Measurements from ENCODE around the gene FXYD7. TPM values are rescaled to one million over a fixed set of nuclear protein-coding genes. Genes with fewer than 3 reads are reported as not detected.

FXYD7 gene
- total and polyA plus RNA-seq, 2 donors from 2014 or later, result 0.94 TPM; not detected in 1

DNA sequence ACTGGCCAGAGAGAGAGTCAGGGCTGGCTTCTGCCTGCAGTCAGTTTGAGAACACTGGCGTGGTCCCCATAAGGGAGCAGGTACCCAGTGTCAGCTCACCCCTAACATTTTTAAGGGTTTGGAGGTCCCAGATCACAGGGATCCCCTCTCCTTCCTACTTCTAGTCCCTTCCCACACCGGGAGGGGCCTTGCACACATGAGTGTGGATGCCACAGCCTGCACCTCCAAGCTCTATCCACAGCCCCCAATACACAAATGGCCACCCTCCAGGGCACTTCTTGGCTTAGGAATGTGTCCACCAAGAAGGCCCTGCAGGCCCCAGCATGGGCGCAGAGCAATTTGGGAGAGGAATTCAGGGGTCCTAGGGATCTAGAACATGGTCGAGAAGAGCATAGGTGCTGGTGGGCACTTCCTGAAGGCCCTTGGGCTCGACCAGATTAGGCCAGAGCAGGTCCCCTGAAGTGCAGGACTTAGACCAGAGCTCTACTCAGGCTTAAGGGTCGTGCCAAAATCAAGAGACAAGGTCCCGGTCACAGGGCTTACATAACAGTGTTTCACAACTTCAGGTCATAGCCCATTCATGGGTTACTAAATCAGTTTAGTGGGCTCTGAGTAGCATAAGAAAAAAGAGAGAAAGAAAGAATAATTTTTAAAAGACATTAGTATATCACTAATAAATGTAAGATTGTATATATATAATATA is 27.5 kb downstream of the FXYD7 start:
- no peak overlapping the region for H3K4me3 ChIP-seq (ENCODE audit: low read length in 3 of 3)
- intact Hi-C loops (cut with DNase I), result no loop called here
- TF ChIP-seq, protein P1, sequence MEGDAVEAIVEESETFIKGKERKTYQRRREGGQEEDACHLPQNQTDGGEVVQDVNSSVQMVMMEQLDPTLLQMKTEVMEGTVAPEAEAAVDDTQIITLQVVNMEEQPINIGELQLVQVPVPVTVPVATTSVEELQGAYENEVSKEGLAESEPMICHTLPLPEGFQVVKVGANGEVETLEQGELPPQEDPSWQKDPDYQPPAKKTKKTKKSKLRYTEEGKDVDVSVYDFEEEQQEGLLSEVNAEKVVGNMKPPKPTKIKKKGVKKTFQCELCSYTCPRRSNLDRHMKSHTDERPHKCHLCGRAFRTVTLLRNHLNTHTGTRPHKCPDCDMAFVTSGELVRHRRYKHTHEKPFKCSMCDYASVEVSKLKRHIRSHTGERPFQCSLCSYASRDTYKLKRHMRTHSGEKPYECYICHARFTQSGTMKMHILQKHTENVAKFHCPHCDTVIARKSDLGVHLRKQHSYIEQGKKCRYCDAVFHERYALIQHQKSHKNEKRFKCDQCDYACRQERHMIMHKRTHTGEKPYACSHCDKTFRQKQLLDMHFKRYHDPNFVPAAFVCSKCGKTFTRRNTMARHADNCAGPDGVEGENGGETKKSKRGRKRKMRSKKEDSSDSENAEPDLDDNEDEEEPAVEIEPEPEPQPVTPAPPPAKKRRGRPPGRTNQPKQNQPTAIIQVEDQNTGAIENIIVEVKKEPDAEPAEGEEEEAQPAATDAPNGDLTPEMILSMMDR (IDR thresholded peaks at IDR 0.05; ENCODE audit: borderline replicate concordance, extremely low read depth, insufficient read depth), result no peak
- H3K27me3 ChIP-seq (ENCODE audit: control insufficient read depth, insufficient read depth, low read length), result no peaks in the 10 kb centered on the region
- H3K9me3 ChIP-seq (ENCODE audit: control insufficient read depth in 2 of 3, insufficient read depth in 1 of 3, low read length in 3 of 3), result peaks cover 0 to 11% (median 0%) of the 10 kb centered on the region in 3 donors
- no peak for DNase-seq
- no peak for FAIRE-seq
- H3K27ac ChIP-seq (ENCODE audit: low read depth in 2 of 2, low read length in 2 of 2), result no peak overlapping the region
- H3K36me3 ChIP-seq (ENCODE audit: control insufficient read depth in 2 of 3, insufficient read depth in 3 of 3, low read length in 3 of 3), result no peaks in the 10 kb centered on the region
- no peaks in the 10 kb centered on the region for H3K4me1 ChIP-seq (ENCODE audit: control insufficient read depth in 2 of 3, insufficient read depth in 2 of 3, low read depth in 1 of 3, low read length in 3 of 3)
- no peak overlapping the region for H3K9ac ChIP-seq (ENCODE audit: low read length in 3 of 3)

DNA sequence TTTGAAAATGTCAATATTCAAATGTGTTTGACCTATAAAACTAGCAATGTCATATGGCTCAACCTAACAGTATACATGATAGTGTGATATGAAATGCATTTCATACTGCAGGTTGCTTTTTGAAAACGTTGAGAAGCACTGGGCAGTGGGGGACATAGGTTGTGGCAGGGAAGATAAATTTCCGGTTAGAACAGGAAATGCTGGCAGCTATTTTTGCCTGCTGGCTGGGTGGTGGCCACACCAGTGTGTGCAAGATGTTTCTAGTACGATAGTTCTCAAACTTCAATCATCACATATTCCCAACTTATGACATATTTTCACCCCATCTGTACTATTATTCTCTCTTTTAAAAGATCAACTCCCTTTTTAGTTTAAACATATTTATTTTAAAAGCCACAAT is 28.7 kb downstream of the FXYD7 start:
- no peak overlapping the region for H3K9ac ChIP-seq (ENCODE audit: low read length in 3 of 3)
- no peaks in the 10 kb centered on the region for H3K4me1 ChIP-seq (ENCODE audit: control insufficient read depth in 2 of 3, insufficient read depth in 2 of 3, low read depth in 1 of 3, low read length in 3 of 3)
- FAIRE-seq (no peak), DNase-seq (no peak)
- TF ChIP-seq, protein P1 (IDR thresholded peaks at IDR 0.05; ENCODE audit: borderline replicate concordance, extremely low read depth, insufficient read depth), result no peak
- no peaks in the 10 kb centered on the region for H3K36me3 ChIP-seq (ENCODE audit: control insufficient read depth in 2 of 3, insufficient read depth in 3 of 3, low read length in 3 of 3)
- no peaks in the 10 kb centered on the region for H3K27me3 ChIP-seq (ENCODE audit: control insufficient read depth, insufficient read depth, low read length)
- no peak overlapping the region for H3K4me3 ChIP-seq (ENCODE audit: low read length in 3 of 3)
- H3K9me3 ChIP-seq (ENCODE audit: control insufficient read depth in 2 of 3, insufficient read depth in 1 of 3, low read length in 3 of 3), result no peaks in the 10 kb centered on the region
- intact Hi-C loops (cut with DNase I), result no loop called here
- H3K27ac ChIP-seq (ENCODE audit: low read depth in 2 of 2, low read length in 2 of 2), result no peak overlapping the region

DNA sequence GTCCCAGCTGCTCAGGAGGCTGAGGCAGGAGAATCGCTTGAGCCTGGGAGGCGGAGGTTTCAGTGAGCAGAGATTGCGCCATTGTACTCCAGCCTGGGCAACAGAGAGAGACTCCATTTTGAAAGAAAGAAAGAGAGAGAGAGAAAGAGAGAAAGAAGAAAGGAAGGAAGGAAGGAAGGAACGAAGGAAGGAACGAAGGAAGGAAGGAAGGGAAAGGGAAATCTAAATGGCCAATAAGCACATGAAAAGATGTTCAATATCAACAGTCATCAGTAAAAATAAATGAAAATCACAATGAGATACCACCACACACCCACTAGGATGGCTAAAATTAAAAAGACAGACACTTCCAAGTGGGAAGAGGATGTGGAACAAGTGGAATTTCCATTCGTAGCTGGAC is 31.2 kb downstream of the FXYD7 start:
- Histone ChIP-seq H3K27ac (ENCODE audit: low read depth in 2 of 2, low read length in 2 of 2) (no peak overlapping the region), H3K4me3 (ENCODE audit: low read length in 3 of 3) (no peak overlapping the region), H3K36me3 (ENCODE audit: control insufficient read depth in 2 of 3, insufficient read depth in 3 of 3, low read length in 3 of 3) (no peaks in the 10 kb centered on the region), H3K27me3 (ENCODE audit: control insufficient read depth, insufficient read depth, low read length) (no peaks in the 10 kb centered on the region), H3K9me3 (ENCODE audit: control insufficient read depth in 2 of 3, insufficient read depth in 1 of 3, low read length in 3 of 3) (no peaks in the 10 kb centered on the region), H3K4me1 (ENCODE audit: control insufficient read depth in 2 of 3, insufficient read depth in 2 of 3, low read depth in 1 of 3, low read length in 3 of 3) (no peaks in the 10 kb centered on the region), H3K9ac (ENCODE audit: low read length in 3 of 3) (no peak overlapping the region)
- intact Hi-C loops (cut with DNase I), result no loop called here
- no peak for DNase-seq
- TF ChIP-seq, protein P1 (IDR thresholded peaks at IDR 0.05; ENCODE audit: borderline replicate concordance, extremely low read depth, insufficient read depth), result no peak
- FAIRE-seq, result no peak

DNA sequence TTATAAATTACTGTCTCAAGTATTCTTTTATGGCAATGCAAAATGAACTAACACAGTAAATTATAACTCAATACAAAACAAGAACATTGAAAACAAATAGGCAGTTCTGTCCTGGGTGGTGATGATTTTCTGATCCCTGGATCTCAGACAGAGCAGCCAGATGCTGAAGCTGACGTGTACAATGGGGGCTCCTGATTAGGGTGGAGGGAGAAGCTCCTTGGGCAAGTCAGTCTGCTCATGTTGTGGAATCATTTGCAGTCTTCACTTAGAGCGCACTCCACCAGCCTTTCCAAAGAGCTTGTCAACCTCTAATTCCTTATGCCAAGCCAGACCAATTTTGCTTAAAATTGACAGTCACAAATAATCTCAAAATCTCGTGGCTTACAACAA is 33.1 kb downstream of the FXYD7 start:
- Histone ChIP-seq H3K27me3 (ENCODE audit: control insufficient read depth, insufficient read depth, low read length) (no peaks in the 10 kb centered on the region), H3K4me1 (ENCODE audit: control insufficient read depth in 2 of 3, insufficient read depth in 2 of 3, low read depth in 1 of 3, low read length in 3 of 3) (no peaks in the 10 kb centered on the region), H3K9me3 (ENCODE audit: control insufficient read depth in 2 of 3, insufficient read depth in 1 of 3, low read length in 3 of 3) (no peaks in the 10 kb centered on the region), H3K4me3 (ENCODE audit: low read length in 3 of 3) (no peak overlapping the region), H3K27ac (ENCODE audit: low read depth in 2 of 2, low read length in 2 of 2) (no peak overlapping the region), H3K36me3 (ENCODE audit: control insufficient read depth in 2 of 3, insufficient read depth in 3 of 3, low read length in 3 of 3) (no peaks in the 10 kb centered on the region), H3K9ac (ENCODE audit: low read length in 3 of 3) (no peak overlapping the region)
- FAIRE-seq, result no peak
- DNase-seq, result no peak
- intact Hi-C loops (cut with DNase I), result no loop called here
- TF ChIP-seq, protein P1 (IDR thresholded peaks at IDR 0.05; ENCODE audit: borderline replicate concordance, extremely low read depth, insufficient read depth), result no peak

All from kidney (tissue), 14 donors.